HCT116 (cell line): ENCODE measurements around the gene BICDL2. TPM values are rescaled to one million over a fixed set of nuclear protein-coding genes. Genes with fewer than 3 reads are reported as not detected.

Experiments used
- ATAC-seq: fragments of 200-7000 bp; cut with Tn5 transposase; 2 replicates; pipeline ENCODE4 v1.9.1; 2020; ENCODE audit warnings: mild to moderate bottlenecking, moderate library complexity
- BruUV-seq: library from RNA; stranded (reverse); fragments of 400-500 nt; replicated peaks from 2 replicates; lab custom pipeline; 2021; lab: Mats Ljungman, UMichigan
- CTCF ChIA-PET: fragments of 300-600 bp; sonication (Branson Sonifier 250); formaldehyde crosslinking; loops from one replicate; lab custom pipeline; 2021; ENCODE audit warnings: antibody characterized with exemption; lab: Charles Lee
- POLR2A ChIA-PET: fragments of 300-600, 350-600 bp; sonication (Branson Sonifier 250); formaldehyde crosslinking; loops from one replicate; lab custom pipeline; 2021; ENCODE audit warnings: antibody characterized with exemption; lab: Charles Lee
- RAD21 ChIA-PET, 2 experiments: fragments of 300-600 bp; sonication (Branson Sonifier 250); formaldehyde crosslinking; loops; one replicate each; lab custom pipeline; 2023; ENCODE audit warnings: low total read pairs in 2 of 2; ENCODE audit not compliant: uncharacterized antibody in 2 of 2, unreplicated experiment in 2 of 2, low non-redundant PET in 1 of 2; lab: Charles Lee
- DNase-seq: peaks from one replicate; pipeline ENCODE4 v3.0.0-alpha.2; 2010; ENCODE audit warnings: low read depth, low spot score
- H2AFZ ChIP-seq: fragments of 200-600 bp; shearing (Covaris generic), sonication (generic); 2 replicates; pipeline ENCODE4 v1.6.1; 2017; ENCODE audit warnings: low read depth, mixed run types, mixed read lengths, antibody characterized with exemption, low read length; ENCODE audit not compliant: poor library complexity, severe bottlenecking
- H3K27ac ChIP-seq: 2 replicates; pipeline ENCODE4 v1.5.1; 2012; ENCODE audit warnings: low read depth, low read length
- H3K27me3 ChIP-seq: fragments of 200-600 bp; sonication (generic); 2 replicates; pipeline ENCODE4 v1.6.1; 2016; ENCODE audit warnings: mixed run types, low read length, mixed read lengths; ENCODE audit not compliant: insufficient read depth
- H3K36me3 ChIP-seq, 2 experiments: fragments of 200-500 bp in 1 of 2; fragments of 200-600 bp in 1 of 2; sonication (Bioruptor generic) in 1 of 2; sonication (generic) in 1 of 2; 2 replicates each; pipeline versions ENCODE4 v1.5.1 to v1.6.1; 2014 to 2016; ENCODE audit warnings: low read length in 2 of 2, inconsistent platforms in 1 of 2, mixed read lengths in 1 of 2, mixed run types in 1 of 2; ENCODE audit not compliant: insufficient read depth in 2 of 2, control insufficient read depth in 1 of 2
- H3K4me1 ChIP-seq, 2 experiments: fragments of 200-600 bp in 1 of 2; sonication (generic) in 1 of 2; 2 replicates each; pipeline versions ENCODE4 v1.5.1 to v1.6.1; 2012 to 2017; ENCODE audit warnings: low read length in 2 of 2, inconsistent platforms in 1 of 2, mild to moderate bottlenecking in 1 of 2, mixed read lengths in 1 of 2, mixed run types in 1 of 2, moderate library complexity in 1 of 2; ENCODE audit not compliant: insufficient read depth in 2 of 2, control insufficient read depth in 1 of 2
- H3K4me2 ChIP-seq: fragments of 200-600 bp; sonication (generic); 2 replicates; pipeline ENCODE4 v1.6.1; 2017; ENCODE audit warnings: mixed run types, low read length, mixed read lengths
- H3K4me3 ChIP-seq, 2 experiments: fragments of 200-600 bp in 1 of 2; sonication (generic) in 1 of 2; replicated peaks in 1 of 2; 2 replicates each; pipeline ENCODE4 v1.5.1; 2011 to 2016; ENCODE audit warnings: low read length in 2 of 2, control low read depth in 1 of 2, low read depth in 1 of 2, mild to moderate bottlenecking in 1 of 2, mixed read lengths in 1 of 2, mixed run types in 1 of 2
- H3K79me2 ChIP-seq: fragments of 200-600 bp; sonication (generic); 2 replicates; pipeline ENCODE4 v1.6.1; 2017; ENCODE audit warnings: mild to moderate bottlenecking, mixed run types, low read length, moderate library complexity, mixed read lengths; ENCODE audit not compliant: insufficient read depth
- H3K9ac ChIP-seq: fragments of 200-600 bp; sonication (generic); 2 replicates; pipeline ENCODE4 v1.6.1; 2016; ENCODE audit warnings: low read length, mixed read lengths
- H3K9me2 ChIP-seq: fragments of 200-600 bp; sonication (generic), shearing (Covaris generic); 2 replicates; pipeline ENCODE4 v1.6.1; 2017; ENCODE audit warnings: mixed run types, mild to moderate bottlenecking, moderate library complexity; ENCODE audit not compliant: insufficient read depth
- H3K9me3 ChIP-seq, 2 experiments: fragments of 200-500 bp in 1 of 2; fragments of 200-600 bp in 1 of 2; sonication (Bioruptor generic) in 1 of 2; sonication (generic) in 1 of 2; 2 replicates each; pipeline ENCODE4 v1.6.1; 2014 to 2017; ENCODE audit warnings: low read length in 2 of 2, mixed read lengths in 2 of 2, inconsistent platforms in 1 of 2, low read depth in 1 of 2, mild to moderate bottlenecking in 1 of 2, mixed run types in 1 of 2, moderate library complexity in 1 of 2; ENCODE audit not compliant: control insufficient read depth in 1 of 2, insufficient read depth in 1 of 2
- H4K20me1 ChIP-seq: fragments of 200-600 bp; sonication (generic), shearing (Covaris generic); 2 replicates; pipeline ENCODE4 v1.6.1; 2017; ENCODE audit warnings: mixed run types, mild to moderate bottlenecking, moderate library complexity; ENCODE audit not compliant: insufficient read depth
- CBX3 ChIP-seq: IDR thresholded peaks from 2 replicates; pipeline ENCODE4 v1.6.1; 2012; ENCODE audit warnings: low read depth
- EGR1 ChIP-seq: IDR thresholded peaks from 2 replicates; pipeline ENCODE4 v1.6.1; 2012; ENCODE audit warnings: low read depth
- EZH2 ChIP-seq: fragments of 200-600 bp; sonication (generic); IDR thresholded peaks from 2 replicates; pipeline ENCODE4 v1.6.1; 2017; ENCODE audit warnings: antibody characterized with exemption, mixed run types
- FOSL1 ChIP-seq: IDR thresholded peaks from 2 replicates; pipeline ENCODE4 v1.6.1; 2012; ENCODE audit warnings: low read depth
- JUND ChIP-seq: IDR thresholded peaks from 2 replicates; pipeline ENCODE4 v1.6.1; 2012
- MAX ChIP-seq: IDR thresholded peaks from 2 replicates; pipeline ENCODE4 v1.6.1; 2012
- POLR2A ChIP-seq: IDR thresholded peaks from 2 replicates; pipeline ENCODE4 v1.7.0; 2011; ENCODE audit warnings: borderline replicate concordance; ENCODE audit not compliant: insufficient read depth, insufficient read length; ENCODE audit errors: extremely low read depth
- RAD21 ChIP-seq: IDR thresholded peaks from 2 replicates; pipeline ENCODE4 v1.6.1; 2012; ENCODE audit warnings: low read depth, mild to moderate bottlenecking
- SP1 ChIP-seq: IDR thresholded peaks from 2 replicates; pipeline ENCODE4 v1.6.1; 2012; ENCODE audit warnings: low read depth
- TCF7L2 ChIP-seq: IDR thresholded peaks from 2 replicates; pipeline ENCODE4 v1.7.0; 2011; ENCODE audit warnings: borderline replicate concordance, inconsistent platforms; ENCODE audit not compliant: insufficient read depth, insufficient read length; ENCODE audit errors: extremely low read depth
- YY1 ChIP-seq: IDR thresholded peaks from 2 replicates; pipeline ENCODE4 v1.6.1; 2011; ENCODE audit warnings: low read length, low read depth, moderate library complexity, mild to moderate bottlenecking; ENCODE audit not compliant: insufficient replicate concordance; ENCODE audit errors: extremely low read depth
- ZNF274 ChIP-seq: fragments of 200-500 bp; sonication (Bioruptor generic); IDR thresholded peaks from 2 replicates; pipeline ENCODE4 v1.6.1; 2014; ENCODE audit warnings: mild to moderate bottlenecking, low read depth, low read length, inconsistent platforms
- intact Hi-C: fragments of 100-400 bp; cut with micrococcal nuclease; formaldehyde crosslinking; loops from 2 replicates; pipeline ENCODE4 v1.10.0; 2022
- total RNA-seq: library from RNA; stranded (reverse); gene quantifications from one replicate; pipeline ENCODE4 v1.2.1, GENCODE V29; 2021; ENCODE audit not compliant: unreplicated experiment
- TF ChIP-seq, protein P1 (sequence below): IDR thresholded peaks from 2 replicates; pipeline ENCODE4 v1.6.1; 2011; ENCODE audit warnings: mild to moderate bottlenecking, low read length, moderate library complexity; ENCODE audit not compliant: insufficient replicate concordance; ENCODE audit errors: extremely low read depth
- TF ChIP-seq, protein P2 (sequence below): IDR thresholded peaks from 2 replicates; pipeline ENCODE4 v1.6.1; 2012
- TF ChIP-seq, protein P3 (sequence below), 3 experiments: fragments of 200-600 bp in 1 of 3; sonication (generic) in 1 of 3; IDR thresholded peaks in 2 of 3; conservative IDR thresholded peaks in 1 of 3; 2 replicates each; pipeline ENCODE4 v1.5.1; 2012 to 2017; ENCODE audit warnings: low read depth in 2 of 3, low read length in 2 of 3, antibody characterized with exemption in 1 of 3, borderline replicate concordance in 1 of 3, control low read depth in 1 of 3, mild to moderate bottlenecking in 1 of 3, mixed read lengths in 1 of 3, mixed run types in 1 of 3, moderate library complexity in 1 of 3; ENCODE audit not compliant: insufficient read depth in 1 of 3

BICDL2 gene
- total RNA-seq, 1 experiment from 2014 or later: 21.3 TPM

DNA sequence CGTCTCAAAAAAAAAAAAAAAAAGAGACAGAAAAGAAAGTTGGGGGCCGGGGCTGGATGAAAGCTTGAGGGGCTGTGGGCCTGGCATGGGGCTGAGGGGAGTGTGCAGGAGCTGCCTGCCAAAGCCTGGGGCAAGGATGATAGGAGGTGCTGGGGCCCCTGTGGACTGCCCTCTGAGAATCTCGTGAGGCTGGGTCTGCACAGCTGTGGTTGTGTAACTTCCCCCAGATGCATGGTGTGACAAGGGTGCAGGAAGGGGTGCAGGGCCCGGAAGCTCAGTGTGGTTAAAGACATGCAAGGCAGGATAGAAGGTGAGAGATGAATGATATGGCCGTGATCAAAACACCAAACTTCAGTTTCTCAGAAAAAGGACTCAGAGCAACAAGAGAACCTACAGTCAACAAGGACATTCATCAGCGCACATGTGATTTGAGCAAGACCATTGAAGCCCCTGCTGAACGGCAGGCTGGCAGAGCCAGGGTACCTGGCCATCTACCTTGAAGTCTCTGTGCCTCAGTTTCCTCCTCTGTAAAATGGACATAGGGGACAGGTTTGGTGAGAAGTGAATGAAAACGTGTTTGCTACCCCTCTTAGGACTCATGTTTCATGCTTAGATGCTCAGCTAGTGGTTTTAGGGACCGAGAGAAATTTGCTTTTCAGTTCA lies 38.2 kb upstream of the BICDL2 start:
- TF ChIP-seq ZNF274: no peak
- no peak for TF ChIP-seq EGR1
- TF ChIP-seq, protein P1, sequence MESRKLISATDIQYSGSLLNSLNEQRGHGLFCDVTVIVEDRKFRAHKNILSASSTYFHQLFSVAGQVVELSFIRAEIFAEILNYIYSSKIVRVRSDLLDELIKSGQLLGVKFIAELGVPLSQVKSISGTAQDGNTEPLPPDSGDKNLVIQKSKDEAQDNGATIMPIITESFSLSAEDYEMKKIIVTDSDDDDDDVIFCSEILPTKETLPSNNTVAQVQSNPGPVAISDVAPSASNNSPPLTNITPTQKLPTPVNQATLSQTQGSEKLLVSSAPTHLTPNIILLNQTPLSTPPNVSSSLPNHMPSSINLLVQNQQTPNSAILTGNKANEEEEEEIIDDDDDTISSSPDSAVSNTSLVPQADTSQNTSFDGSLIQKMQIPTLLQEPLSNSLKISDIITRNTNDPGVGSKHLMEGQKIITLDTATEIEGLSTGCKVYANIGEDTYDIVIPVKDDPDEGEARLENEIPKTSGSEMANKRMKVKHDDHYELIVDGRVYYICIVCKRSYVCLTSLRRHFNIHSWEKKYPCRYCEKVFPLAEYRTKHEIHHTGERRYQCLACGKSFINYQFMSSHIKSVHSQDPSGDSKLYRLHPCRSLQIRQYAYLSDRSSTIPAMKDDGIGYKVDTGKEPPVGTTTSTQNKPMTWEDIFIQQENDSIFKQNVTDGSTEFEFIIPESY: no peak
- no peak for TF ChIP-seq FOSL1
- no peak for TF ChIP-seq YY1
- no peaks in the 10 kb centered on the region for H3K9me3 ChIP-seq
- no peak overlapping the region for H2AFZ ChIP-seq
- no peak overlapping the region for H3K4me2 ChIP-seq
- no peaks in the 10 kb centered on the region for H3K9me2 ChIP-seq
- no peak for ATAC-seq
- H3K27ac ChIP-seq: no peak overlapping the region
- RAD21 ChIA-PET: interaction anchor here in 1 of 2 experiments (0.6 kb wide), 1 partner anchor 31 kb away, joined by 7 read pairs; no protein-coding TSS in a partner anchor
- H3K9ac ChIP-seq: no peak overlapping the region
- no peaks in the 10 kb centered on the region for H3K79me2 ChIP-seq
- intact Hi-C loops: no loop called here
- CTCF ChIA-PET: no interaction called here
- no peak overlapping the region for H3K4me3 ChIP-seq
- BruUV-seq: no TSS peak
- DNase-seq: no peak
- H3K36me3 ChIP-seq: no peaks in the 10 kb centered on the region
- no peaks in the 10 kb centered on the region for H4K20me1 ChIP-seq
- H3K4me1 ChIP-seq: no peaks in the 10 kb centered on the region
- POLR2A ChIA-PET: no interaction called here
- no peaks in the 10 kb centered on the region for H3K27me3 ChIP-seq

DNA sequence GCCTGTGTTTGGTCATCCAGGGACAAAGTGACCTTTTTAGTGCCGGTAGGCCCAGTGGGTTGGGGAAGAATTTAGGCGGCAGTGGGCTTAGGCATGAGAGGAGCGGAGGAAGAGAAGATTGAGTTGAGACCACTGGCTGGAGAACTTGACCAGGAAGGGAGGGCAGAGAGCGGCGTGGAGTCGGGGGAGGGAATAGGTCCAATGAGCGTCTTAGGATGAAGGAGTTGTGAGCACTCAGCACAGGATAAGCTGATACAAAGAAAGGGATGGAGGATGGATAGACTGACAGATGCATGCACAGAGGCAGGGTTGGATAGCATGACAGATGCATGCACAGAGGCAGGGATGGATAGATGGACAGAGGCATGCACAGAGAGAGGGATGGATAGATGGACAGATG lies 36.7 kb upstream of the BICDL2 start:
- no peak for ATAC-seq
- TF ChIP-seq ZNF274: no peak
- TF ChIP-seq, protein P2, sequence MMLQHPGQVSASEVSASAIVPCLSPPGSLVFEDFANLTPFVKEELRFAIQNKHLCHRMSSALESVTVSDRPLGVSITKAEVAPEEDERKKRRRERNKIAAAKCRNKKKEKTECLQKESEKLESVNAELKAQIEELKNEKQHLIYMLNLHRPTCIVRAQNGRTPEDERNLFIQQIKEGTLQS: no peak
- TF ChIP-seq POLR2A: no peak
- TF ChIP-seq, protein P3, sequence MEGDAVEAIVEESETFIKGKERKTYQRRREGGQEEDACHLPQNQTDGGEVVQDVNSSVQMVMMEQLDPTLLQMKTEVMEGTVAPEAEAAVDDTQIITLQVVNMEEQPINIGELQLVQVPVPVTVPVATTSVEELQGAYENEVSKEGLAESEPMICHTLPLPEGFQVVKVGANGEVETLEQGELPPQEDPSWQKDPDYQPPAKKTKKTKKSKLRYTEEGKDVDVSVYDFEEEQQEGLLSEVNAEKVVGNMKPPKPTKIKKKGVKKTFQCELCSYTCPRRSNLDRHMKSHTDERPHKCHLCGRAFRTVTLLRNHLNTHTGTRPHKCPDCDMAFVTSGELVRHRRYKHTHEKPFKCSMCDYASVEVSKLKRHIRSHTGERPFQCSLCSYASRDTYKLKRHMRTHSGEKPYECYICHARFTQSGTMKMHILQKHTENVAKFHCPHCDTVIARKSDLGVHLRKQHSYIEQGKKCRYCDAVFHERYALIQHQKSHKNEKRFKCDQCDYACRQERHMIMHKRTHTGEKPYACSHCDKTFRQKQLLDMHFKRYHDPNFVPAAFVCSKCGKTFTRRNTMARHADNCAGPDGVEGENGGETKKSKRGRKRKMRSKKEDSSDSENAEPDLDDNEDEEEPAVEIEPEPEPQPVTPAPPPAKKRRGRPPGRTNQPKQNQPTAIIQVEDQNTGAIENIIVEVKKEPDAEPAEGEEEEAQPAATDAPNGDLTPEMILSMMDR (IDR thresholded peaks at IDR 0.05 in 2 of 3, conservative IDR thresholded peaks at IDR 0.05 in 1 of 3; ENCODE audit: borderline replicate concordance in 1 of 3, insufficient read depth in 1 of 3, low read depth in 2 of 3, low read length in 2 of 3): no peak
- no peak for TF ChIP-seq TCF7L2
- no peak for TF ChIP-seq EZH2
- no peak for TF ChIP-seq JUND
- TF ChIP-seq RAD21: no peak
- no peak for TF ChIP-seq YY1
- no peak for TF ChIP-seq SP1
- TF ChIP-seq CBX3: no peak
- TF ChIP-seq MAX: no peak
- TF ChIP-seq, all 23 proteins: peak for 0
- Histone ChIP-seq H3K36me3 (no peaks in the 10 kb centered on the region), H3K27ac (no peak overlapping the region), H3K4me3 (no peak overlapping the region), H3K4me2 (no peak overlapping the region), H3K4me1 (peaks cover 0 to 2% of the 10 kb centered on the region in 2 experiments; a peak in 1 of 4 replicates), H3K9me2 (no peaks in the 10 kb centered on the region), H3K27me3 (no peaks in the 10 kb centered on the region), H2AFZ (no peak overlapping the region), H3K79me2 (no peaks in the 10 kb centered on the region), H3K9ac (no peak overlapping the region), H4K20me1 (no peaks in the 10 kb centered on the region), H3K9me3 (no peaks in the 10 kb centered on the region)
- no peak for DNase-seq
- ChIA-PET POLR2A (no interaction called here), CTCF (no interaction called here), RAD21 (no interaction called here)
- BruUV-seq: no TSS peak
- intact Hi-C loops: no loop called here
